ENCODE data around the gene DLG2. TPM values are rescaled to one million over a fixed set of nuclear protein-coding genes. Genes with fewer than 3 reads are reported as not detected.

Gene DLG2
- total and polyA plus RNA-seq, 2 donors (not counting 3 experiments of a cell fraction or from before 2014, with no cell fraction given) = 0.15 to 1.1 TPM

GRCh38 chr11:84163116-84163515 lies 1464.0 kb downstream of the DLG2 start:
- ChIA-PET POLR2A (no interaction called here), CTCF (no interaction called here)
- Histone ChIP-seq H3K4me1 (ENCODE audit: control insufficient read depth, extremely low read depth, insufficient read depth, low read length) (no peaks in the 10 kb centered on the region), H3K9me1 (replicated peaks; ENCODE audit: control insufficient read depth, extremely low read depth, insufficient read depth, low read length) (no peaks in the 10 kb centered on the region), H3K9ac (replicated peaks; ENCODE audit: extremely low read depth, insufficient read depth, low read length) (no peak overlapping the region), H3K36me3 (ENCODE audit: control insufficient read depth in 2 of 2, extremely low read depth in 1 of 2, insufficient read depth in 2 of 2, low read length in 2 of 2) (no peaks in the 10 kb centered on the region), H3K79me2 (ENCODE audit: control insufficient read depth, insufficient read depth, low read length) (no peaks in the 10 kb centered on the region), H3K4me3 (replicated peaks in 1 of 3; ENCODE audit: insufficient read depth in 1 of 3, low read depth in 1 of 3, low read length in 3 of 3) (no peak overlapping the region), H3K27me3 (ENCODE audit: control insufficient read depth in 2 of 2, insufficient read depth in 2 of 2, low read length in 2 of 2) (no peaks in the 10 kb centered on the region), H2AFZ (ENCODE audit: low read depth, low read length) (no peak overlapping the region), H3K9me3 (replicated peaks; ENCODE audit: control insufficient read depth, insufficient read depth, low read length) (peaks cover 2% of the 10 kb centered on the region), H4K20me1 (replicated peaks; ENCODE audit: control insufficient read depth, extremely low read depth, insufficient read depth, low read length) (no peaks in the 10 kb centered on the region), H3K27ac (ENCODE audit: insufficient read depth, low read depth, low read length) (no peak overlapping the region), H3K4me2 (ENCODE audit: insufficient read depth, low read length) (no peak overlapping the region)
- DNase-seq (ENCODE audit: low read depth, low spot score) = no peak
- TF ChIP-seq MYC (IDR thresholded peaks at IDR 0.05; ENCODE audit: low read depth, low read length) (no peak), POLR2A (IDR thresholded peaks at IDR 0.05; ENCODE audit: low read depth, low read length) (no peak), POLR2AphosphoS5 (IDR thresholded peaks at IDR 0.05; ENCODE audit: insufficient read depth, low read depth, low read length) (no peak), MAX (IDR thresholded peaks at IDR 0.05; ENCODE audit: insufficient read depth, insufficient read length) (no peak), CTCF (IDR thresholded peaks at IDR 0.05; ENCODE audit: extremely low read depth in 1 of 2, insufficient read depth in 1 of 2, low read depth in 1 of 2, low read length in 2 of 2) (no peak)
- intact Hi-C loops (cut with micrococcal nuclease) (no loop called here), dilution Hi-C loops (cut with MboI; ENCODE audit: extremely low pct_ligation_motif_present, low sequenced_read_pairs) (no loop called here)
- no peak for FAIRE-seq
- BruUV-seq (replicated peaks) = no TSS peak

- Histone ChIP-seq H3K27ac (ENCODE audit: insufficient read depth, low read depth, low read length) (no peak overlapping the region), H3K79me2 (ENCODE audit: control insufficient read depth, insufficient read depth, low read length) (no peaks in the 10 kb centered on the region), H2AFZ (ENCODE audit: low read depth, low read length) (no peak overlapping the region), H3K4me1 (ENCODE audit: control insufficient read depth, extremely low read depth, insufficient read depth, low read length) (no peaks in the 10 kb centered on the region), H3K9ac (replicated peaks; ENCODE audit: extremely low read depth, insufficient read depth, low read length) (no peak overlapping the region), H3K4me2 (ENCODE audit: insufficient read depth, low read length) (no peak overlapping the region), H3K4me3 (replicated peaks in 1 of 3; ENCODE audit: insufficient read depth in 1 of 3, low read depth in 1 of 3, low read length in 3 of 3) (no peak overlapping the region), H4K20me1 (replicated peaks; ENCODE audit: control insufficient read depth, extremely low read depth, insufficient read depth, low read length) (no peaks in the 10 kb centered on the region), H3K9me3 (replicated peaks; ENCODE audit: control insufficient read depth, insufficient read depth, low read length) (peaks cover 2% of the 10 kb centered on the region), H3K27me3 (ENCODE audit: control insufficient read depth in 2 of 2, insufficient read depth in 2 of 2, low read length in 2 of 2) (no peaks in the 10 kb centered on the region), H3K36me3 (ENCODE audit: control insufficient read depth in 2 of 2, extremely low read depth in 1 of 2, insufficient read depth in 2 of 2, low read length in 2 of 2) (no peaks in the 10 kb centered on the region), H3K9me1 (replicated peaks; ENCODE audit: control insufficient read depth, extremely low read depth, insufficient read depth, low read length) (no peaks in the 10 kb centered on the region)
- POLR2A ChIA-PET = no interaction called here
- TF ChIP-seq MAX (IDR thresholded peaks at IDR 0.05; ENCODE audit: insufficient read depth, insufficient read length) = no peak
- no peak for TF ChIP-seq JUN (IDR thresholded peaks at IDR 0.05; ENCODE audit: borderline replicate concordance, insufficient read depth, insufficient read length, low read depth)
- DNase-seq (ENCODE audit: low read depth, low spot score) (no peak), FAIRE-seq (no peak)
- CTCF ChIA-PET = no interaction called here
- intact Hi-C loops (cut with micrococcal nuclease) (no loop called here), dilution Hi-C loops (cut with MboI; ENCODE audit: extremely low pct_ligation_motif_present, low sequenced_read_pairs) (no loop called here)
- no TSS peak for BruUV-seq (replicated peaks)
Observed at GRCh38 chr11:84157639-84158038, 1469.5 kb downstream of the DLG2 start.
